ENCODE measurements around the gene MYRIP.

Gene MYRIP

GRCh38 chr3:40129510-40129909 lies 320.1 kb downstream of the MYRIP start:
- TF ChIP-seq FOXP2 (optimal IDR thresholded peaks at IDR 0.05; ENCODE audit: borderline replicate concordance, extremely low read depth, extremely low read length, insufficient read depth): no peak

DNA sequence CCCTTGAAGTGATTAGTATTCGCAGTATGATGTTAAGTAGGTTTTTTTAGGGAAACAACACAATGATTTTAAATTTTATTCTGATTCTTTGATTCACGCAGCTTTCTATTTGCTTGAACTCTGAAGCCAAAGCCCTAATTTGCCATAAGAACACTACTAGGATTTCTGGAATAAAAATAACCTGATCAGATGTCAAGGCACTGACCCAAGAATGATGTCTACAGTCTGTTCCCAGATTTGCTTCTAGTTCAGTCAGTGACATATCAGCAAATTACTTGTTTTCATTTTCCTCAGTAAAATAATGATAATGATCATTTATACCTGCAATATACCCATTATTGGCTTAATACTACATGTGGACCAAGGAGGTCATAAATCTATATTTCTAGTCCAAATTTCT lies 320.6 kb downstream of the MYRIP start:
- TF ChIP-seq FOXP2 (optimal IDR thresholded peaks at IDR 0.05; ENCODE audit: borderline replicate concordance, extremely low read depth, extremely low read length, insufficient read depth) (no peak), SIN3A (IDR thresholded peaks at IDR 0.05; ENCODE audit: borderline replicate concordance, insufficient read depth, low read length) (no peak), TAF1 (IDR thresholded peaks at IDR 0.05; ENCODE audit: borderline replicate concordance, insufficient read depth, low read length) (no peak), POLR2AphosphoS5 (IDR thresholded peaks at IDR 0.05; ENCODE audit: low read depth, low read length) (no peak)
- TF ChIP-seq, protein P1, sequence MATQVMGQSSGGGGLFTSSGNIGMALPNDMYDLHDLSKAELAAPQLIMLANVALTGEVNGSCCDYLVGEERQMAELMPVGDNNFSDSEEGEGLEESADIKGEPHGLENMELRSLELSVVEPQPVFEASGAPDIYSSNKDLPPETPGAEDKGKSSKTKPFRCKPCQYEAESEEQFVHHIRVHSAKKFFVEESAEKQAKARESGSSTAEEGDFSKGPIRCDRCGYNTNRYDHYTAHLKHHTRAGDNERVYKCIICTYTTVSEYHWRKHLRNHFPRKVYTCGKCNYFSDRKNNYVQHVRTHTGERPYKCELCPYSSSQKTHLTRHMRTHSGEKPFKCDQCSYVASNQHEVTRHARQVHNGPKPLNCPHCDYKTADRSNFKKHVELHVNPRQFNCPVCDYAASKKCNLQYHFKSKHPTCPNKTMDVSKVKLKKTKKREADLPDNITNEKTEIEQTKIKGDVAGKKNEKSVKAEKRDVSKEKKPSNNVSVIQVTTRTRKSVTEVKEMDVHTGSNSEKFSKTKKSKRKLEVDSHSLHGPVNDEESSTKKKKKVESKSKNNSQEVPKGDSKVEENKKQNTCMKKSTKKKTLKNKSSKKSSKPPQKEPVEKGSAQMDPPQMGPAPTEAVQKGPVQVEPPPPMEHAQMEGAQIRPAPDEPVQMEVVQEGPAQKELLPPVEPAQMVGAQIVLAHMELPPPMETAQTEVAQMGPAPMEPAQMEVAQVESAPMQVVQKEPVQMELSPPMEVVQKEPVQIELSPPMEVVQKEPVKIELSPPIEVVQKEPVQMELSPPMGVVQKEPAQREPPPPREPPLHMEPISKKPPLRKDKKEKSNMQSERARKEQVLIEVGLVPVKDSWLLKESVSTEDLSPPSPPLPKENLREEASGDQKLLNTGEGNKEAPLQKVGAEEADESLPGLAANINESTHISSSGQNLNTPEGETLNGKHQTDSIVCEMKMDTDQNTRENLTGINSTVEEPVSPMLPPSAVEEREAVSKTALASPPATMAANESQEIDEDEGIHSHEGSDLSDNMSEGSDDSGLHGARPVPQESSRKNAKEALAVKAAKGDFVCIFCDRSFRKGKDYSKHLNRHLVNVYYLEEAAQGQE (IDR thresholded peaks at IDR 0.05; ENCODE audit: insufficient read depth in 1 of 2, low read depth in 2 of 2, low read length in 2 of 2): no peak

- TF ChIP-seq SIN3A (IDR thresholded peaks at IDR 0.05; ENCODE audit: borderline replicate concordance, insufficient read depth, low read length): no peak
- TF ChIP-seq, protein P1 (IDR thresholded peaks at IDR 0.05; ENCODE audit: insufficient read depth in 1 of 2, low read depth in 2 of 2, low read length in 2 of 2): no peak
- no peak for TF ChIP-seq POLR2AphosphoS5 (IDR thresholded peaks at IDR 0.05; ENCODE audit: low read depth, low read length)
- no peak for TF ChIP-seq TAF1 (IDR thresholded peaks at IDR 0.05; ENCODE audit: borderline replicate concordance, insufficient read depth, low read length)
- TF ChIP-seq FOXP2 (optimal IDR thresholded peaks at IDR 0.05; ENCODE audit: borderline replicate concordance, extremely low read depth, extremely low read length, insufficient read depth): no peak
Measured at GRCh38 chr3:40130721-40131120, 321.3 kb downstream of the MYRIP start.

DNA sequence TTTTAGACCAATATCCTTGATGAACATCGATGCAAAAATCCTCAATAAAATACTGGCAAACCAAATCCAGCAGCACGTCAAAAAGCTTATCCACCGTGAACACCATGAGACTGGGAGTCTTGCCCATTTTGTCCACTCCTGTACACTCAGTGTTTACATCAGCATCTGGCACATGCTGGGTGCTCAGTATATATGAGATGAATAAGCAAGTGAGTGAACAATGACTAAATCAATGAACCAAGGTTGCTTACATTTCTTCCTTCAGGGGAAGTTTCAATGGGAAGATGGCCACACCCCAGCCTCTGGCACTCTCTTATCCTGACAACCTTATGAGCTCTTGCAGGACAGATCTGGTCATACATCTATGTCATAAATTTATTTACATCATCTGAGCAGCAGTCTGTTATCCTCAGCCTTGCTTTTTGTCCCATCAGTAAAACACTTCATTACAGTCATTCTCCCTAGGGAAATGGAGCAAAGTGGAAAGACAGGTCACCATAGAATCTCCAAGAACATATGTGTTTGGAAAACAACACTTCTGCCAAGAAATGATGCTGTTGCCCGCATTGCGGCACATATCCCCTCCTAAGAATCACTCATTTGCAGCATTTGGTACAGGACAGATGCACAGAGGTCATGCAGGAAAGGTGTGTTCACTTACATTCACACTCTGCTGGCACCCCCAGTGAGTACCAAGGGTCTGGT lies 328.3 kb downstream of the MYRIP start:
- TF ChIP-seq, protein P1 (IDR thresholded peaks at IDR 0.05; ENCODE audit: insufficient read depth in 1 of 2, low read depth in 2 of 2, low read length in 2 of 2): no peak
- TF ChIP-seq SIN3A (IDR thresholded peaks at IDR 0.05; ENCODE audit: borderline replicate concordance, insufficient read depth, low read length): no peak
- TF ChIP-seq TAF1 (IDR thresholded peaks at IDR 0.05; ENCODE audit: borderline replicate concordance, insufficient read depth, low read length): no peak
- no peak for TF ChIP-seq POLR2AphosphoS5 (IDR thresholded peaks at IDR 0.05; ENCODE audit: low read depth, low read length)
- no peak for TF ChIP-seq FOXP2 (optimal IDR thresholded peaks at IDR 0.05; ENCODE audit: borderline replicate concordance, extremely low read depth, extremely low read length, insufficient read depth)

GRCh38 chr3:40143283-40144090 lies 334.1 kb downstream of the MYRIP start:
- TF ChIP-seq, protein P1 (IDR thresholded peaks at IDR 0.05; ENCODE audit: insufficient read depth in 1 of 2, low read depth in 2 of 2, low read length in 2 of 2): no peak
- no peak for TF ChIP-seq SIN3A (IDR thresholded peaks at IDR 0.05; ENCODE audit: borderline replicate concordance, insufficient read depth, low read length)
- TF ChIP-seq TAF1 (IDR thresholded peaks at IDR 0.05; ENCODE audit: borderline replicate concordance, insufficient read depth, low read length): no peak
- TF ChIP-seq FOXP2 (optimal IDR thresholded peaks at IDR 0.05; ENCODE audit: borderline replicate concordance, extremely low read depth, extremely low read length, insufficient read depth): no peak
- TF ChIP-seq POLR2AphosphoS5 (IDR thresholded peaks at IDR 0.05; ENCODE audit: low read depth, low read length): no peak

All from PFSK-1 (cell line).